Spleen (tissue), 11 donors: ENCODE results near the gene NUDT19. TPM values are rescaled to one million over a fixed set of nuclear protein-coding genes. Genes with fewer than 3 reads are reported as not detected.
A peak's percentile ranks its signal among the peaks of the same experiment; 100 is the strongest.
"Not testable (repeated sequence)": the region's sequence is repeated elsewhere in the genome, so short reads cannot be mapped to it uniquely, and the experiment has no call there.

ENCODE experiments used
- DNase-seq: peaks from one replicate; pipeline ENCODE4 v3.0.0-alpha.2; 2020
- H3K27ac ChIP-seq, 8 donors: fragments of 200-600 bp; sonication (generic) in 7 of 8; 1 replicate in 4 of 8; 2 replicates in 4 of 8; pipeline versions ENCODE4 v1.5.0 to v1.8.0; 2016 to 2021; ENCODE audit warnings: inconsistent platforms in 4 of 8, mild to moderate bottlenecking in 4 of 8, moderate library complexity in 1 of 8
- H3K27me3 ChIP-seq, 7 donors: fragments of 200-600 bp; sonication (generic) in 6 of 7; replicated peaks in 1 of 7; 1 replicate in 4 of 7; 2 replicates in 3 of 7; pipeline versions ENCODE4 v1.5.0 to v1.8.0; 2016 to 2021; ENCODE audit warnings: inconsistent platforms in 3 of 7, mild to moderate bottlenecking in 1 of 7
- H3K36me3 ChIP-seq, 6 donors: fragments of 200-600 bp; sonication (generic) in 5 of 6; 1 replicate in 4 of 6; 2 replicates in 2 of 6; pipeline versions ENCODE4 v1.5.0 to v1.8.0; 2016 to 2021; ENCODE audit warnings: inconsistent platforms in 2 of 6
- H3K4me1 ChIP-seq, 6 donors: fragments of 200-600 bp; sonication (generic) in 5 of 6; 1 replicate in 3 of 6; 2 replicates in 3 of 6; pipeline versions ENCODE4 v1.5.0 to v1.8.0; 2016 to 2021; ENCODE audit warnings: inconsistent platforms in 3 of 6
- H3K4me3 ChIP-seq, 8 donors: fragments of 200-600 bp; sonication (generic) in 7 of 8; 1 replicate in 4 of 8; 2 replicates in 4 of 8; pipeline versions ENCODE4 v1.5.0 to v1.8.0; 2016 to 2021; ENCODE audit warnings: inconsistent platforms in 4 of 8, mild to moderate bottlenecking in 4 of 8, moderate library complexity in 2 of 8
- H3K9me3 ChIP-seq, 8 donors: fragments of 200-600 bp; sonication (generic) in 7 of 8; 1 replicate in 4 of 8; 2 replicates in 4 of 8; pipeline versions ENCODE4 v1.5.0 to v1.8.0; 2016 to 2021; ENCODE audit warnings: inconsistent platforms in 4 of 8
- CTCF ChIP-seq, 11 experiments: fragments of 200-600 bp in 7 of 11; fragments of 450-650 bp in 4 of 11; sonication (generic) in 4 of 11; IDR thresholded peaks in 8 of 11; conservative IDR thresholded peaks in 3 of 11; 1 replicate in 7 of 11; 2 replicates in 4 of 11; pipeline versions ENCODE4 v1.4.0 to v1.8.0; 2016 to 2021; ENCODE audit warnings: antibody characterized with exemption in 11 of 11, inconsistent platforms in 4 of 11, mild to moderate bottlenecking in 1 of 11
- POLR2A ChIP-seq, 3 donors: fragments of 450-650 bp; IDR thresholded peaks; one replicate each; pipeline ENCODE4 v1.5.1; 2017; ENCODE audit warnings: antibody characterized with exemption in 3 of 3, mild to moderate bottlenecking in 1 of 3
- POLR2AphosphoS5 ChIP-seq, 3 donors: sonication (generic); formaldehyde crosslinking; IDR thresholded peaks; one replicate each; pipeline ENCODE4 v1.5.1; 2017; ENCODE audit warnings: antibody characterized with exemption in 3 of 3
- WGBS, 5 donors: extraction: QIAGEN DNeasy Blood & Tissue Kit in 3 of 5; methylation state at CpG; one replicate each; pipeline versions ENCODE4 v1.1.5 to v1.1.7; 2013 to 2018; 5-methylcytosine and 5-hydroxymethylcytosine counted together
- intact Hi-C: fragments of 100-400 bp; cut with DNase I; formaldehyde crosslinking; loops from one replicate; pipeline ENCODE4 v1.15.0; 2023; ENCODE audit warnings: low total_unique reads
- polyA plus RNA-seq, 3 donors: library from polyadenylated mRNA; stranded (reverse); fragments of 200-250 nt; gene quantifications; one replicate each; pipeline ENCODE4 v1.2.1, GENCODE V29; 2013
- total RNA-seq, 7 donors: library from RNA; depleted of rRNA in 3 of 7; stranded (reverse); fragments of >200 nt in 3 of 7; fragmentation: NEBNext Ultra II Directional in 4 of 7; extraction: Animal tissue kit (Norgen Biotek cat#: 25700) in 4 of 7; gene quantifications; one replicate each; pipeline versions ENCODE4 v1.1.0 to v1.2.1, GENCODE V29; 2016 to 2021
- donor health status: healthy with polysubstance abuse.
- donor health status: DM: no; HTN: no; CAD: no; lungs with moderate emphysema.
- donor health status: DM: no; HTN: no; CAD: no.
- donor health status: Bipolar disorder and iron deficiency.
- donor health status: healthy.
- donor health status: DM: no; HTN: no; CAD: no.
- donor health status: DM: yes; HTN: yes; CAD: no.

The NUDT19 gene
- total and polyA plus RNA-seq, 10 donors, result 4.9 to 18.4 (median 11.0) TPM

GRCh38 chr19:32702010-32702409 lies 10.4 kb downstream of the NUDT19 start:
- no peaks in the 10 kb centered on the region for H3K27me3 ChIP-seq
- no peak overlapping the region for H3K4me3 ChIP-seq
- WGBS, 5 donors, result 65 to 87% (median 83%) methylated on average over 5 of the region's 5 CpGs
- no peak overlapping the region for H3K27ac ChIP-seq
- H3K4me1 ChIP-seq, result peaks cover 0 to 35% (median 11%) of the 10 kb centered on the region in 6 donors
- no peak for DNase-seq
- peaks cover 3 to 44% (median 30%) of the 10 kb centered on the region in 8 donors for H3K9me3 ChIP-seq
- peaks cover 0 to 92% (median 27%) of the 10 kb centered on the region in 6 donors for H3K36me3 ChIP-seq
- TF ChIP-seq CTCF (IDR thresholded peaks at IDR 0.05 in 8 of 11, conservative IDR thresholded peaks at IDR 0.05 in 3 of 11) (no peak), POLR2A (IDR thresholded peaks at IDR 0.05) (no peak), POLR2AphosphoS5 (IDR thresholded peaks at IDR 0.05) (no peak)
- intact Hi-C loops, result no loop called here

GRCh38 chr19:32704006-32704405 lies 12.4 kb downstream of the NUDT19 start:
- peaks cover 0 to 23% (median 3%) of the 10 kb centered on the region in 6 donors for H3K4me1 ChIP-seq
- DNase-seq, H3K4me3 ChIP-seq, H3K27me3 ChIP-seq, intact Hi-C loops, H3K27ac ChIP-seq: not testable (repeated sequence)
- WGBS, 5 donors, result 95 to 100% (median 100%) methylated on average over 2 of the region's 2 CpGs
- H3K36me3 ChIP-seq, result peaks cover 0 to 86% (median 24%) of the 10 kb centered on the region in 6 donors
- H3K9me3 ChIP-seq, result peaks cover 3 to 42% (median 30%) of the 10 kb centered on the region in 8 donors

GRCh38 chr19:32708457-32708856 lies 16.8 kb downstream of the NUDT19 start:
- peak overlapping the region in 3 of 8 donors; percentile 24 to 42 (median 31) for H3K27ac ChIP-seq
- intact Hi-C loops, result no loop called here
- peaks cover 0 to 10% (median 0%) of the 10 kb centered on the region in 6 donors for H3K4me1 ChIP-seq
- H3K27me3 ChIP-seq, result no peaks in the 10 kb centered on the region
- TF ChIP-seq POLR2A (IDR thresholded peaks at IDR 0.05) (no peak), CTCF (IDR thresholded peaks at IDR 0.05 in 8 of 11, conservative IDR thresholded peaks at IDR 0.05 in 3 of 11) (no peak), POLR2AphosphoS5 (IDR thresholded peaks at IDR 0.05) (no peak)
- peaks cover 0 to 90% (median 37%) of the 10 kb centered on the region in 6 donors for H3K36me3 ChIP-seq
- H3K9me3 ChIP-seq, result peaks cover 3 to 19% (median 15%) of the 10 kb centered on the region in 8 donors
- no peak overlapping the region for H3K4me3 ChIP-seq
- no peak for DNase-seq
- WGBS, 5 donors, result 31 to 63% (median 33%) methylated on average over 3 of the region's 3 CpGs

- Histone ChIP-seq H3K27ac (peak overlapping the region in 4 of 8 donors; percentile 15 to 42 (median 28)), H3K4me1 (peaks cover 0 to 10% (median 0%) of the 10 kb centered on the region in 6 donors), H3K27me3 (no peaks in the 10 kb centered on the region), H3K36me3 (peaks cover 0 to 90% (median 39%) of the 10 kb centered on the region in 6 donors), H3K9me3 (peaks cover under 1 to 13% (median 10%) of the 10 kb centered on the region in 8 donors), H3K4me3 (no peak overlapping the region)
- 84 to 97% (median 90%) methylated on average over 5 of the region's 5 CpGs for WGBS, 5 donors
- intact Hi-C loops, result no loop called here
- TF ChIP-seq POLR2A (IDR thresholded peaks at IDR 0.05) (no peak), POLR2AphosphoS5 (IDR thresholded peaks at IDR 0.05) (no peak), CTCF (IDR thresholded peaks at IDR 0.05 in 8 of 11, conservative IDR thresholded peaks at IDR 0.05 in 3 of 11) (no peak)
- no peak for DNase-seq
Observed at GRCh38 chr19:32709032-32709431, 17.4 kb downstream of the NUDT19 start.
